Activated CD8-positive, alpha-beta memory T cell treated with anti-CD3 and anti-CD28 coated beads for 1 hour (primary cell): ENCODE data around the gene SUCLG1.
"Not testable (repeated sequence)": the region's sequence is repeated elsewhere in the genome, so short reads cannot be mapped to it uniquely, and the experiment has no call there.

Experiments
- DNase-seq, 2 donors: peaks; one replicate each; pipeline ENCODE4 v3.0.0-alpha.2; 2020; ENCODE audit warnings: low read depth in 1 of 2; ENCODE audit errors: extremely low read depth in 1 of 2

SUCLG1 gene

DNA sequence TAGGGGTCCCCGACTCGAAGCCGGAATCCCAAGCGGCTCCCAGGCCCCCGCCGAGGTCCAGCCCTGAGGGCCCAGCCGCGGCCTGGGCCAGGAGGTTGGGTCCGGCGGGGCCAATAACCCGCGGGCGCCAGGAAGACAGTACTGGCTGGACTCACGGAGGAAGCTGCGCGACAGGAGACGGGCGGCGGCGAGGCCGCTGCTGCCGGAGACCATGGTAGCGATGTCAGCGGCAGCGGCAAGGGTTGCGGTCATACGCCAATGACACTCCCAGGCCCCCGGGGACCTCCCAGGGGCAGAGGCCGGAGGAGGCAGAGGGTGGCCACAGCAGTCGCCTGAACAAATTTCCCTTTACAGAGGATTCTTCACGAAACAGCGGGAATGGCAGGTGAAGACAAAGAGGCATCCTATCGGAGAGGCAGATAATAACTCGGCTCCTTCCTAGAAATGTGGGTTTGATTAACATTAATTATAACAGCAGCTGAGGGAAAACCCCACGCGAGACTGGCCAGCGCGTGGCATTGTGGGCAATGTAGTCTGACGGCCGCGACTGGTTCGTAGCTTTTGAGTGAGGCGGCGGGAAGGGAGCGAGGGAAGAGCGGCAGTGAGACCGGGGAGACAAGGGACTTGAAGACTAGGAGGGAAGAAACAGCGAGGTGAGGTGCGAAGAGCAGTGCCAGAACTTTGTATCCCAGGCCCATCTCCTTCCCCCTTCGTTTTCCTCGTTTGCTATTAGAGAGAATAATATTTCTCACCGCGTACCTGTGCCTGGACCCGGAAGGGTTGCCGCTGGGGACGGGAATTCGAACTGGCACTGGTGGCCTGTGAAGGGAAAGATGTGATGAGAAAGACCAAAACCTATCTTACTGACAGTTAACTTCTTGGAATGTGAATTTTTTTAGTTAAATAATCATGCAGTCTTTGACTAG, at the start of gene SUCLG1:
TSS of gene SUCLG1 (minus strand) at position 263 of the 926 bp plus-strand sequence. CDS start at position 252, 11 bp downstream.
- DNase-seq = peak; percentile 57 to 74

DNA sequence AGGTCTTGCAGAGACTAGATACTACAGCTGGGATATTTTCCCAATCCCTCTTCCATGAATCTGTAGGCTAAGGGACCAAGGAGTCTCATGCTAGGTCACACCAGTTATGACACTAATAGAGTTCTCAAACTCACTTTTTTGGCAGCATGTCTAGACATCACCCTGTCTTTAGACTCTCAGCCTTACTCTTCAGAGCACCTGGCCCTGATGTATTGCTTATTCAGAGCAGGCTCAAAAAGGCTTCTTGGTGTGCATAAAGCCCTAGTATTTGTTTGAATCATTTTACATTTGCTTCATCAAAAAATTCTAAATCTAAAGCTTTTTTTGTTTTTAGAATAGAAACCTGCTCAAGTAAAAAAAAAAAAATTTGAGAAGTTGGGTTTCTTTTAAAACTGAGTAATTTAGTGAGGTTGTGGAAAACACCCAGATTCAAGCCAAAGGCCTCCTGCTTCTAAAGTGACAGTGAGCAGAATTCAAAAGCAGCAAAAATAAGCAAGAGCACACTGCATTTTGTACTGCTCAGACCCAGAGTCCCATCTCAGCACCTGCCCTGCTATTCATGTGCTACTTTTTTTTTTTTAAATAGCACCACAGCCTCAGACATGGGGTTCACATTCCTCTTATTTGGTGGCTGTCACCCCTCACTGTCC, 39.2 kb upstream of the SUCLG1 start:
- DNase-seq = no peak

- DNase-seq = no peak
Measured at GRCh38 chr2:84497285-84497684, 38.2 kb upstream of the SUCLG1 start.

- DNase-seq = no peak
Measured at GRCh38 chr2:84496386-84496785, 37.3 kb upstream of the SUCLG1 start.

DNA sequence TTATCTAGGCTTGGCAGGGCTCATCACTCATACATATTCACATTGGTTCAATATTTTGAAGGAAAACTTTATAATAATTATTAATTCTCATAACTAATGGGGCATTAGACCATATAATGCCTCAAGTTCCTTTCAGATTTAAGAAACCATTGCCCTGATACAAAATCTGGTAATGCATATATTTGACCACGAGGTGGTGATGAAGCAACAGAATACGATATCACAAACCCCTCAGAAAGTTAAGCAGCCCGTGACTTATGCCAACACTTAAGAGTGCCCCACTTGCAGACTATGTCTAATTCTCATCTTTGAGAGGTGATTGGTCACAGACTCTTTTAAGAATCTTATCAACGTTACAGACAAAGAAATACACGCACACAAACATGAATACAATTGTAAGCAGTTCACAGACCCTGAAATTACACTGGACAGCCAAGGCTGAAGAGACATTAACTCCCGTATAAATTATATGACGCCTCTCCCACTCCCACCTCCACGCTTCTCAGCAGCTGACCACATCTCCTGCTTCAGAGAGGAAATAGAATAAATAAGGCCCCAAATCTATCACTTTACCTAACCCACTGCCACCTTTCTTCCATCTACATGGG, 36.6 kb upstream of the SUCLG1 start:
- DNase-seq = no peak

DNA sequence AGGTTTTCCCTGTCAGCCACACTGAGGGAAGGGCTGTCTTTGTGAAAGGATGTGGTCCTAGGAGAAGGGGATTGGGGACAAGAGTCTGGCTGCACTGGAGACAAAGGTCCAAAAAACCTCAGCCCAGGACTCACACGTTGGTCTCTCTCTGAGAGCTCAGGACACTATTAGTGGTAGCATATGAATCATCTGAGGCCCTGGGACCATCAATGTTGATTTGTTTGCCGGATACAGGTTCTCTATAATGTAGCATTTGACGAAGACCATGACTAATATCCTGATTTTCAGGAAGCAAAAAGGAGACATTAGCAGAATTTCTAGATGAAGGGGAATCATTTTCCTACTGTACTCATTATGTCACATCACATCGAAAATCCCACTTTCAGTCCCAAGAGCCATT, 35.0 kb upstream of the SUCLG1 start:
- no peak for DNase-seq

DNA sequence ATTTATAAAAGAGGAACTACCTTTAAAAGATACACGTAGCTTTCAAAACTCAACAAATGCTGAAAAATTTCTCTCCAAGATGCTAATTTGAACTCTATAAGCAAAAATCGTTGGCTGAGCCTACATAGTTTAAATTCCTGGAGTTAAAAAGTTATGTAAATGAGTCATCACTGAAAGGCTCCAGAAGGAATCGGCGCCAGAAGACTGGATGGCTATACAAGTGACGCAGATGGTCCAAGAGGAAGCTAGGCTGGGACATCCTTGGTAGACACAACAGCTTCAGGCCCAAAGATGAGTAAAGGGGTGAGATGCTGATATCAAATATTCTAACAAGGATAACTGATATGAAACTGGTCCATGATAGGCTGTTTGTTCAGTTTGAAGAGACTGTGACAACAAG, 34.4 kb upstream of the SUCLG1 start:
- no peak for DNase-seq

DNA sequence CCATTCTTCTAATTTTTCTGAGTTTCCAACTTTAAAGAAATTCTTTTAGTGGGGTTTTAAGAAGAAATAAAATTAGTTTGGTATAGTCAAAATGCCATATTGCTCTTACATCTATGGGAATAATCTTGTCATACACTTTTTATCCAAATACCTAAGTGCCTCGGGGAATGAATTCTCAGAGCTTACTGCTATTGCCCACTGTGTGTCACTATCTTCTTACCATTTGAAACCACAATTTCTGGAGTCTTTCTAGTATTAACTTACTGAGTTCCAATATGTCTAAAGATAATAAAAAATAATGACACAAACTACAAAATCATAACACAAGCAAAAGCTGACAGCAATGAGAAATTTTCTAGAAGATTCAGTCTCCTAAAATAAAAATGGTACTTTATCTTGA, 33.5 kb upstream of the SUCLG1 start:
- DNase-seq = no peak

DNA sequence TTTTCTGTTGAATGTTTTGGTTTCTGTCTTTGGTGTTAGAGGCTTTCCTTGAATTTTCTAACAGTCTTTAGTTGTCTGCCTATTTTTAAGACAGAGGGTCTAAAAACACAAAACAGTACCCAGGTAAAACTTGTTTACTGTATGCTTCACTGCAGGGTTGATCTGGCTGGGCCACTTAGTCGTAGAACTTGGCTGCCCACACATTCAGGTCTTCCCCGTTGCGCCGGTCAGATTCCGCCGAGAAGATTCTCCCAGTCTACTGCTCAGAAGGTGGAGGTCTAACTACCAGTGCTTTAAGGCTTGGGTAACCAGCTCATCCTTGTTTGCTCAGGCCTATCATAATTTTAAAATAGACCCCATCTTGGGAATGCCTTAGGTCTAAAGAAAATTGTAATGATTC, 32.7 kb upstream of the SUCLG1 start:
- no peak for DNase-seq

GRCh38 chr2:84491256-84491655, 32.2 kb upstream of the SUCLG1 start:
- DNase-seq = no peak

- no peak for DNase-seq
Measured at GRCh38 chr2:84487298-84487996, 28.4 kb upstream of the SUCLG1 start.

DNA sequence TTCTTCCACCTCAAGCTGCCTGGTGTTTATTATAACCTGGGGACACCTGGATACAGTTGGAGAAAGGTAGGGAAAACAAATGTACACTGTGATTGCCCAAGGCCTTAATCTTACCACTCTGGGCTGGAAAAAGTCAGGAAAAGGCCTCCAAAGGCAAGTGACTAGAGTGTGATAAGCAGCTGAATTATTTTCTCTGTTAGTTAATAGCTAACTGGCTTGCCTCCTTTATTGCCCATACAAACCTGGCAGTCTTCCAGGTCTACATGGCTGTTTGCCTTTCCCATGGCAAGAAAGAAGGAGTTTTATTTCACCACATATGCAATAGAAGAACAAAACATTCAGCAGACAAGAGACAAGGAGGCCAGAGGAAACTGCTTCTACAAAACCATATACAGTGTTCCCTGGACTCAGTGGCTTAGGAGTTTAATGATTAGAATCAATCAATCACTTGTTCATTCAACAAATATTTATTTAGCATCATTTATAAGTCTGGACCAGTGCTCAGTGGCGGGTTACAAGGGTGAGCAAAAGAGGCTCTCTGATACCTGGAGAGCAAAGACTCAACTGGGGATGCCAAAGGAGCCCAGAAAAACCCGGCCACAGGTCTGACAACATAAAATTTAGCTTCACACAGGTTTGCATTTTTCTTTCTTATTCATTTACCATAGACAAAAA, 27.5 kb upstream of the SUCLG1 start:
- DNase-seq = no peak

DNA sequence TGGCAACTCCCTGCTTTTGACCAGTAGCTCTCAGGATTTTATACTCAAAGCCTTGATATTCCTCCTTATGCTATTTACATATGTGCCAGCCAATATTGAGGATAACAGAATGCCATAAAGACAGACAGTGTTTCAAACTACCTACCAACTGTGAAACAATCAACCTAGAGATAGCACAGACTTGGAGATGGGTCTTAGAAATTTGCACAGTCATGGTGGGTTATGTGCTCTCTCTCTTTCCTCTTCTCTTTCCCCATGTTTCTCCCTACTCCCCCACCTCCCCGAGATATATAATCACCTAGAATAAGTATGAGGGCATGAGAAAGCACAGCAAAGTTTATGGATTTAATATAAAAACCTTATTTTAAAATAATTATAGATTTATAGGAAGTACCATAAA, 24.2 kb upstream of the SUCLG1 start:
- DNase-seq = no peak

GRCh38 chr2:84482603-84483002, 23.5 kb upstream of the SUCLG1 start:
- DNase-seq = no peak

DNA sequence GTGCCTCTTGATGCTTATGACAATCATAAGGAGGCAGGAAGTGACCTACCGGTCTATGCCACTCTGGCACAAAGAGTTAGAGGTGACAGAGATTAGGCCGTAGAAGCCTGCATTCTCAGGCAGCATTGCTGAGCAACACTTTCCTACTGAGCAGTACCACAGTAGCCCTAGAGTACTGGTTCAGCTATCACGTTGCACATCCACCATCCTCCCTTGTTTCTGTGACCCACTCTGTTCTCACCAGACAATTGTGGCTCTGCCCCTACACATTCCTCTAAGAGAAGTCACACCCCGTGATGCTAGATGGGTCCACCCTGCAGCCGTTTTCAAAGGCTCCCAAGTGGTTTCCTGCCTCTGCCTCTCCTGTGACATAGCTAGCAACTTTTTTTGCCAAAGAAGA, 22.6 kb upstream of the SUCLG1 start:
- DNase-seq = no peak

- DNase-seq = no peak
Measured at GRCh38 chr2:84478867-84479266, 19.8 kb upstream of the SUCLG1 start.

DNA sequence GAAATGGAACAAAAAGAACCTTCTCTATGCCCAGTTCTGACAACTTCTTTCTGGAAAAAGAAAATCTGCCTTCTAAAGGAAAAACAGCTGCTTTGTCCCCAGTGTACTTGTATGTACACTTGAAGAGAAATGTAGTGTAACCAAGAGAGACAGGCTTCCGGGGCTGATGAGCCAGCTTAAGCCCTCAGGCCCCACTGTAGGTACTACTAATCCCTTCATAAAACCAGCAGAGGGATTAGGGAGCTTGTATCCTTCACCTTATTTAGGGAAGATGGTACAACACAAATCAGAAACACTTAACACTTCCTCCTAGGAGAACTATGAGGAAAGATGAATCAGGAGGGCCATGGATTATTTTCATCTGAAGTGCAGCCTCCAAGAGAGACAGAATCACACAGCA, 18.8 kb upstream of the SUCLG1 start:
- DNase-seq = no peak

- DNase-seq = no peak
Measured at GRCh38 chr2:84474176-84474575, 15.1 kb upstream of the SUCLG1 start.

- no peak for DNase-seq
Measured at GRCh38 chr2:84472856-84473565, 13.9 kb upstream of the SUCLG1 start.

DNA sequence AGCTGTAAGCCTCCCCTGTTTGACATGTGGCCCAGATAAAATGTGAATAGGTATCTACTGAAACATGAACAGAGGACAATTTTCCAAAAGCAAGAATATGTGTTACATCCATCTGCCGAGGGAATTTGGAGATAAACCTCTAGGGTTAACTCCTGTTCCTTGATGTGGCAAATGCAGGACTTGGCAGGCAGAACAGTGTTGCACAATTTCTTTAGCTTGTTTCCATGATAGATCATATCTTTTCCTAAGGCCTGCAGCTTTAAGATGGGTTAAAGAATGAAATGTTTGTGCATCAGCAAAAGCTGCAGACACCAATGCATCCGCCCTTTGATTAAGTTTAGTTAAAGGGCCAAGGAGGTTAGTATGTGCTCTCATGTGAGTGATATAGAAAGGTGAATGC, 13.3 kb upstream of the SUCLG1 start:
- not testable (repeated sequence) for DNase-seq
